Neural cell (in vitro differentiated cells): ENCODE results near the gene ZNF22. TPM values are rescaled to one million over a fixed set of nuclear protein-coding genes. Genes with fewer than 3 reads are reported as not detected.

Experiments used
- H2AFZ ChIP-seq: fragments of 200-600, 300-800 bp; sonication (generic), shearing (Covaris generic); 2 replicates; pipeline ENCODE4 v1.6.0; 2014; ENCODE audit warnings: low read depth, mild to moderate bottlenecking, antibody characterized with exemption, low read length, moderate library complexity
- H3F3A ChIP-seq: fragments of 200-600 bp; shearing (Covaris generic); 2 replicates; pipeline ENCODE4 v1.6.1; 2016; ENCODE audit warnings: mild to moderate bottlenecking, moderate library complexity, mixed read lengths, antibody characterized with exemption, low read length; ENCODE audit not compliant: insufficient read depth, poor library complexity, severe bottlenecking
- H3K27ac ChIP-seq: fragments of 200-600, 300-800 bp; sonication (generic), shearing (Covaris generic); 2 replicates; pipeline ENCODE4 v1.5.1; 2014; ENCODE audit warnings: mild to moderate bottlenecking, low read length, moderate library complexity
- H3K27me3 ChIP-seq: fragments of 300-800, 200-600 bp; sonication (generic), shearing (Covaris generic); 2 replicates; pipeline ENCODE4 v1.6.0; 2014; ENCODE audit warnings: mild to moderate bottlenecking, low read depth, low read length, moderate library complexity; ENCODE audit not compliant: insufficient read depth
- H3K36me3 ChIP-seq: fragments of 300-800, 200-600 bp; sonication (generic), shearing (Covaris generic); 2 replicates; pipeline ENCODE4 v1.5.1; 2014; ENCODE audit warnings: mild to moderate bottlenecking, antibody characterized with exemption, low read length, moderate library complexity; ENCODE audit not compliant: insufficient read depth
- H3K4me2 ChIP-seq: fragments of 300-800, 200-600 bp; sonication (generic), shearing (Covaris generic); 2 replicates; pipeline ENCODE4 v1.6.0; 2014; ENCODE audit warnings: mild to moderate bottlenecking, low read length
- H3K4me3 ChIP-seq: fragments of 300-800, 200-600 bp; sonication (generic), shearing (Covaris generic); 2 replicates; pipeline ENCODE4 v1.5.1; 2014; ENCODE audit warnings: mild to moderate bottlenecking, low read length, moderate library complexity
- H3K79me2 ChIP-seq: fragments of 200-600 bp; shearing (Covaris generic); replicated peaks from 2 replicates; pipeline ENCODE4 v1.6.0; 2014; ENCODE audit warnings: mild to moderate bottlenecking, low read length, moderate library complexity; ENCODE audit not compliant: insufficient read depth
- H3K9ac ChIP-seq: fragments of 300-800, 200-600 bp; sonication (generic), shearing (Covaris generic); 2 replicates; pipeline ENCODE4 v1.6.1; 2016; ENCODE audit warnings: mild to moderate bottlenecking, low read length, mixed read lengths
- H3K9me2 ChIP-seq: fragments of 200-600 bp; shearing (Covaris generic); 2 replicates; pipeline ENCODE4 v1.6.1; 2016; ENCODE audit warnings: mild to moderate bottlenecking, low read length, mixed read lengths; ENCODE audit not compliant: insufficient read depth
- H3K9me3 ChIP-seq: fragments of 200-600, 300-800 bp; sonication (generic), shearing (Covaris generic); 2 replicates; pipeline ENCODE4 v1.6.1; 2016; ENCODE audit warnings: mild to moderate bottlenecking, mixed run types, low read length, moderate library complexity, mixed read lengths
- H4K20me1 ChIP-seq: fragments of 200-600 bp; shearing (Covaris generic); 2 replicates; pipeline ENCODE4 v1.6.1; 2016; ENCODE audit warnings: mild to moderate bottlenecking, mixed run types; ENCODE audit not compliant: insufficient read depth
- EP300 ChIP-seq: fragments of 450-650 bp; conservative IDR thresholded peaks from 2 replicates; pipeline ENCODE4 v1.6.1; 2014; ENCODE audit warnings: antibody characterized with exemption, mild to moderate bottlenecking, moderate library complexity; ENCODE audit not compliant: poor library complexity, severe bottlenecking
- EZH2 ChIP-seq: fragments of 200-600, 300-800 bp; shearing (Covaris generic), sonication (generic); IDR thresholded peaks from 2 replicates; pipeline ENCODE4 v1.6.1; 2014; ENCODE audit warnings: antibody characterized with exemption, low read length, borderline replicate concordance, mild to moderate bottlenecking; ENCODE audit not compliant: insufficient read depth, poor library complexity, severe bottlenecking
- MXI1 ChIP-seq: fragments of 450-650 bp; conservative IDR thresholded peaks from 2 replicates; pipeline ENCODE4 v1.6.1; 2014; ENCODE audit warnings: antibody characterized with exemption, mild to moderate bottlenecking; ENCODE audit not compliant: poor library complexity, severe bottlenecking
- POLR2AphosphoS5 ChIP-seq: IDR thresholded peaks from 2 replicates; pipeline ENCODE4 v1.6.1; 2012
- RAD21 ChIP-seq: fragments of 450-650 bp; conservative IDR thresholded peaks from 2 replicates; pipeline ENCODE4 v1.6.1; 2014; ENCODE audit warnings: antibody characterized with exemption, mild to moderate bottlenecking, moderate library complexity
- SMC3 ChIP-seq: fragments of 450-650 bp; conservative IDR thresholded peaks from 2 replicates; pipeline ENCODE4 v1.6.1; 2014; ENCODE audit warnings: antibody characterized with exemption, mild to moderate bottlenecking, moderate library complexity; ENCODE audit not compliant: poor library complexity
- TAF1 ChIP-seq: IDR thresholded peaks from 2 replicates; pipeline ENCODE4 v1.6.1; 2012; ENCODE audit warnings: low read depth
- polyA plus RNA-seq: library from polyadenylated mRNA; depleted of rRNA; stranded (reverse); fragments of >200 nt; gene quantifications from 2 replicates; pipeline ENCODE4 v1.2.3, GENCODE V29; 2014
- TF ChIP-seq, protein P1 (sequence below): IDR thresholded peaks from 2 replicates; pipeline ENCODE4 v1.6.1; 2012; ENCODE audit warnings: borderline replicate concordance
- TF ChIP-seq, protein P2 (sequence below): fragments of 450-650 bp; IDR thresholded peaks from 2 replicates; pipeline ENCODE4 v1.5.1; 2014; ENCODE audit warnings: antibody characterized with exemption, mild to moderate bottlenecking, moderate library complexity; ENCODE audit not compliant: poor library complexity, severe bottlenecking

The ZNF22 gene
- polyA plus RNA-seq, 1 donor from 2014 or later = 32.9 TPM

DNA sequence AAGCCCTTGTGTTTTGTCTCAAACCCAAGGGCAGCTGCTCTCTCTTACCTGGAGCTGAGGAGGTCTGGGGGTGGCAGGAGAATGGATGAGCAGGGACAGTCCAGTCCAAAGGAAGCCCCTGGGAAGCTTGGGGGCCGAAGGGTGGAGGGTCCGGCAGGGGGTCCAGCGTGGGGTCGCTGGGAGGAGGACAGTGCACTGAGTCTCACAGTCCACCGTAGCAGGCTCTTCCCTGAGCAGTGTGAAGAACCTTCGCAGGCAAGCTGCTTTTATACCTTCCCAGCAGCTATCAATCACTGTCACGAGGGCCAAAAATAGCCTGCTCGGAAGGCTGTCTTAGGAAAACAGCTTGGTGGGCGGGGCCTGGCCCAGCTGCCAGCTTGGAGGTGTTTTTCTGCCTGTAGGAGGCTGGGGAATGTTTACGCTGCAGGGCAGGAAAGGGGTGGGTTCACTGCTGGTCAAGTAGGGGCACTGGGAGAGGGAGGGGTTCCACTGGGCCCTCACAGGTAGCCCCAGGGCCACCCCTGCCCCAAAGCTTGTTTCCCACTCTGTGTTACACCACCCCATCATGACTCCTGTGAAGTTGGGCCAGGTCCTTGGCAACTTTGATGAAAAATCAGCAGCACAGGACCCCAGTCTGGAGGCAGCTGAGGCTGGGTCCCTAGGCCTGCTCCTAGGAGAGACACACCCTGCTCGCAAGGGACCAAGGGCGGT is 22.0 kb upstream of the ZNF22 start, which contains the start of gene DEPP1:
Gene DEPP1 (minus strand): TSS at position 240 of the 711 bp plus-strand sequence. CDS start 779 bp downstream, outside the sequence.
- Histone ChIP-seq H4K20me1 (no peaks in the 10 kb centered on the region), H3K9me2 (no peaks in the 10 kb centered on the region), H3K27me3 (no peaks in the 10 kb centered on the region), H3K79me2 (no peaks in the 10 kb centered on the region), H3F3A (no peaks in the 10 kb centered on the region), H3K27ac (peak within 1 kb of the TSS; percentile 79), H3K36me3 (no peaks in the 10 kb centered on the region), H3K9me3 (no peaks in the 10 kb centered on the region), H2AFZ (peak within 1 kb of the TSS; percentile 53), H3K9ac (peak within 1 kb of the TSS; percentile 65), H3K4me3 (peak within 1 kb of the TSS; percentile 60), H3K4me2 (peak within 1 kb of the TSS; percentile 77)
- peak; percentile 26 for TF ChIP-seq SMC3
- peak; percentile 83 for TF ChIP-seq EP300
- no peak for TF ChIP-seq EZH2
- TF ChIP-seq RAD21 = no peak
- peak; percentile 95 for TF ChIP-seq POLR2AphosphoS5
- TF ChIP-seq MXI1 = no peak
- TF ChIP-seq, protein P1, sequence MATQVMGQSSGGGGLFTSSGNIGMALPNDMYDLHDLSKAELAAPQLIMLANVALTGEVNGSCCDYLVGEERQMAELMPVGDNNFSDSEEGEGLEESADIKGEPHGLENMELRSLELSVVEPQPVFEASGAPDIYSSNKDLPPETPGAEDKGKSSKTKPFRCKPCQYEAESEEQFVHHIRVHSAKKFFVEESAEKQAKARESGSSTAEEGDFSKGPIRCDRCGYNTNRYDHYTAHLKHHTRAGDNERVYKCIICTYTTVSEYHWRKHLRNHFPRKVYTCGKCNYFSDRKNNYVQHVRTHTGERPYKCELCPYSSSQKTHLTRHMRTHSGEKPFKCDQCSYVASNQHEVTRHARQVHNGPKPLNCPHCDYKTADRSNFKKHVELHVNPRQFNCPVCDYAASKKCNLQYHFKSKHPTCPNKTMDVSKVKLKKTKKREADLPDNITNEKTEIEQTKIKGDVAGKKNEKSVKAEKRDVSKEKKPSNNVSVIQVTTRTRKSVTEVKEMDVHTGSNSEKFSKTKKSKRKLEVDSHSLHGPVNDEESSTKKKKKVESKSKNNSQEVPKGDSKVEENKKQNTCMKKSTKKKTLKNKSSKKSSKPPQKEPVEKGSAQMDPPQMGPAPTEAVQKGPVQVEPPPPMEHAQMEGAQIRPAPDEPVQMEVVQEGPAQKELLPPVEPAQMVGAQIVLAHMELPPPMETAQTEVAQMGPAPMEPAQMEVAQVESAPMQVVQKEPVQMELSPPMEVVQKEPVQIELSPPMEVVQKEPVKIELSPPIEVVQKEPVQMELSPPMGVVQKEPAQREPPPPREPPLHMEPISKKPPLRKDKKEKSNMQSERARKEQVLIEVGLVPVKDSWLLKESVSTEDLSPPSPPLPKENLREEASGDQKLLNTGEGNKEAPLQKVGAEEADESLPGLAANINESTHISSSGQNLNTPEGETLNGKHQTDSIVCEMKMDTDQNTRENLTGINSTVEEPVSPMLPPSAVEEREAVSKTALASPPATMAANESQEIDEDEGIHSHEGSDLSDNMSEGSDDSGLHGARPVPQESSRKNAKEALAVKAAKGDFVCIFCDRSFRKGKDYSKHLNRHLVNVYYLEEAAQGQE = peak; percentile 53
- TF ChIP-seq, protein P2, sequence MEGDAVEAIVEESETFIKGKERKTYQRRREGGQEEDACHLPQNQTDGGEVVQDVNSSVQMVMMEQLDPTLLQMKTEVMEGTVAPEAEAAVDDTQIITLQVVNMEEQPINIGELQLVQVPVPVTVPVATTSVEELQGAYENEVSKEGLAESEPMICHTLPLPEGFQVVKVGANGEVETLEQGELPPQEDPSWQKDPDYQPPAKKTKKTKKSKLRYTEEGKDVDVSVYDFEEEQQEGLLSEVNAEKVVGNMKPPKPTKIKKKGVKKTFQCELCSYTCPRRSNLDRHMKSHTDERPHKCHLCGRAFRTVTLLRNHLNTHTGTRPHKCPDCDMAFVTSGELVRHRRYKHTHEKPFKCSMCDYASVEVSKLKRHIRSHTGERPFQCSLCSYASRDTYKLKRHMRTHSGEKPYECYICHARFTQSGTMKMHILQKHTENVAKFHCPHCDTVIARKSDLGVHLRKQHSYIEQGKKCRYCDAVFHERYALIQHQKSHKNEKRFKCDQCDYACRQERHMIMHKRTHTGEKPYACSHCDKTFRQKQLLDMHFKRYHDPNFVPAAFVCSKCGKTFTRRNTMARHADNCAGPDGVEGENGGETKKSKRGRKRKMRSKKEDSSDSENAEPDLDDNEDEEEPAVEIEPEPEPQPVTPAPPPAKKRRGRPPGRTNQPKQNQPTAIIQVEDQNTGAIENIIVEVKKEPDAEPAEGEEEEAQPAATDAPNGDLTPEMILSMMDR = peak; percentile 46
- TF ChIP-seq TAF1 = no peak

DNA sequence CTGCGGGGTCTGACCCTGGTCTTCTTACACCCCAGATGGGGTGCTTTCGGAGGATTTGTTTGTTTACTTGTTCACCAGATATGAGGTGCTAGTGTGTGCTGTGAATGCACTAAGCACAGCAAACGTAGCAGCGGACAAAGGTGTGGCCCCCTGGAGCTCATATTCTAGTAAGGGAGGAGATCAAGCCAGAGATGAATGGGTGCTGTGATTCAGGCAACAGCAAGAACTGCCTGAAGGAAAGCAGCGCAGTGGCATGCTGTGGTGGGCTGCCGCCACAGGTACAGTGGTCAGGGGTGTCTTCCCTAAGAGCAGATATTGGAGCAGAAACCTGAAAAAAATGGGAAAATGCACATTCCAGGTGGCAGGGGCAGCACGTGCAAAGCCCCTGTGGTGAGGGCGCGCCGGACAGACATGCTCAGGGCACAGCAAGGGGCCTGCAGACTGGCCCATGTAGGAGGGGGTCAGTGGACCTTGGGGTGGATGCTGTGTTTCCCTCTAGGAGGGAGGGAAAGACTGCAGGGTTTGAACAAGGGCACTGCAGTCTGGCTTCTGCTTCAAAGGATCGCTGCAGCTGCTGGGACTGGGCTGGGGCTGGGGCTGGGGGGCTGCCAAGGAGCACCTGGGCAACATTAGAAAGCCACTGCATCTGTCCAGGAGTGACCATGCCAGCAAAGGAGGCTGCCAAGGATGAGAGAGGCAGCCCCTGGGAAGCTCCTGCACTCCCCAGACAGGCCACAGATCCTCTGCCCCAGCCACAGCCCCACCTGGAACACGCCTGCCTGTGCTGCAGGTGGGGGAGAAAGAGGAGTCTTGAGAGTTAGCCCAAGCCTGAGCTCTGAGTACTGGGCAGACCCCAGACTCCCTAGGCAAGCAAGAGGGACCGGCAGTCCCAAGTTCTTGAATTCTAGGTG is 21.2 kb upstream of the ZNF22 start:
- Histone ChIP-seq H2AFZ (peak overlapping the region; percentile 53), H3K9me3 (no peaks in the 10 kb centered on the region), H3K36me3 (no peaks in the 10 kb centered on the region), H3K4me3 (peak overlapping the region; percentile 60), H3K9me2 (no peaks in the 10 kb centered on the region), H3K27ac (peak overlapping the region; percentile 79), H3K4me2 (peak overlapping the region; percentile 42), H3K79me2 (no peaks in the 10 kb centered on the region), H3K27me3 (no peaks in the 10 kb centered on the region), H3K9ac (peak overlapping the region; percentile 65), H3F3A (no peaks in the 10 kb centered on the region), H4K20me1 (no peaks in the 10 kb centered on the region)
- TF ChIP-seq EZH2 (no peak), TAF1 (no peak)
